Mammary epithelial cell (primary cell): Measurements from ENCODE around the gene ODAD4.

Experiments
- EZH2 ChIP-seq: IDR thresholded peaks from 2 replicates; pipeline ENCODE4 v1.6.1; 2012; ENCODE audit warnings: low read length, inconsistent platforms, borderline replicate concordance
- TF ChIP-seq, protein P1 (sequence below), 2 donors: IDR thresholded peaks in 1 of 2; conservative IDR thresholded peaks in 1 of 2; 2 replicates each; pipeline ENCODE4 v1.5.1; 2011 to 2012; ENCODE audit warnings: inconsistent platforms in 2 of 2, low read length in 2 of 2, mild to moderate bottlenecking in 2 of 2, control low read depth in 1 of 2, low read depth in 1 of 2; ENCODE audit not compliant: insufficient read depth in 1 of 2; ENCODE audit errors: extremely low read depth in 1 of 2

DNA sequence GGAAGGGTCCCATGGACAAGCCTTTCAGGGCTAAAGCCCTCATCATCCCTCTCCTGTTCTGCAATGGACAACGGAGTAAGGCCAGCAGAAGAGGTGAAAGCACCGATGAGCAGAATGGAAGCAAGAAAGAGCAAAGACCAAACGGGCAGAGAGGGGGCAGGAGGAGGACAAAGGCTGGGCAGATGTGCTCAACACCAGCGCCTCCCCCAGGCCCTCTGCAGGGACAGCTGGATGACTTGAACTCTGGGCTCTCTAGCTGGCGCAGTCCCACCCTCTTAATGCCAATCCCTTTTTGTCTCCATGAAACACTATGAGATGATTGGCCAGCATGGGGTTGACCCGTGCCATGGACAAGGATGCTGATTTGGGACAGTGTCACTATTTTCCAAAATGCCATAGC is 33.7 kb upstream of the ODAD4 start:
- TF ChIP-seq, protein P1, sequence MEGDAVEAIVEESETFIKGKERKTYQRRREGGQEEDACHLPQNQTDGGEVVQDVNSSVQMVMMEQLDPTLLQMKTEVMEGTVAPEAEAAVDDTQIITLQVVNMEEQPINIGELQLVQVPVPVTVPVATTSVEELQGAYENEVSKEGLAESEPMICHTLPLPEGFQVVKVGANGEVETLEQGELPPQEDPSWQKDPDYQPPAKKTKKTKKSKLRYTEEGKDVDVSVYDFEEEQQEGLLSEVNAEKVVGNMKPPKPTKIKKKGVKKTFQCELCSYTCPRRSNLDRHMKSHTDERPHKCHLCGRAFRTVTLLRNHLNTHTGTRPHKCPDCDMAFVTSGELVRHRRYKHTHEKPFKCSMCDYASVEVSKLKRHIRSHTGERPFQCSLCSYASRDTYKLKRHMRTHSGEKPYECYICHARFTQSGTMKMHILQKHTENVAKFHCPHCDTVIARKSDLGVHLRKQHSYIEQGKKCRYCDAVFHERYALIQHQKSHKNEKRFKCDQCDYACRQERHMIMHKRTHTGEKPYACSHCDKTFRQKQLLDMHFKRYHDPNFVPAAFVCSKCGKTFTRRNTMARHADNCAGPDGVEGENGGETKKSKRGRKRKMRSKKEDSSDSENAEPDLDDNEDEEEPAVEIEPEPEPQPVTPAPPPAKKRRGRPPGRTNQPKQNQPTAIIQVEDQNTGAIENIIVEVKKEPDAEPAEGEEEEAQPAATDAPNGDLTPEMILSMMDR (conservative IDR thresholded peaks at IDR 0.05 in 1 of 2, IDR thresholded peaks at IDR 0.05 in 1 of 2; ENCODE audit: extremely low read depth in 1 of 2, insufficient read depth in 1 of 2, low read depth in 1 of 2, low read length in 2 of 2): no peak
- TF ChIP-seq EZH2: no peak
